Urinary bladder (tissue), 4 donors: ENCODE measurements around the gene PGRMC1. TPM values are rescaled to one million over a fixed set of nuclear protein-coding genes. Genes with fewer than 3 reads are reported as not detected.

ENCODE experiments used
- DNase-seq: peaks from one replicate; pipeline ENCODE4 v3.0.0-alpha.2; 2015; ENCODE audit errors: extremely low spot score
- H3K27ac ChIP-seq: one replicate; pipeline ENCODE4 v1.5.1; 2013; ENCODE audit warnings: low read depth, mild to moderate bottlenecking, moderate library complexity
- H3K36me3 ChIP-seq: one replicate; pipeline ENCODE4 v1.6.1; 2013; ENCODE audit warnings: mild to moderate bottlenecking, moderate library complexity; ENCODE audit not compliant: insufficient read depth
- H3K4me1 ChIP-seq: one replicate; pipeline ENCODE4 v1.6.1; 2013; ENCODE audit warnings: mild to moderate bottlenecking, moderate library complexity; ENCODE audit not compliant: insufficient read depth
- H3K4me3 ChIP-seq: one replicate; pipeline ENCODE4 v1.5.1; 2013; ENCODE audit warnings: low read depth, low read length
- WGBS: extraction: QIAGEN DNeasy Blood & Tissue Kit; methylation state at CpG from one replicate; pipeline ENCODE4 v1.1.7; 2013; 5-methylcytosine and 5-hydroxymethylcytosine counted together
- polyA plus RNA-seq: library from polyadenylated mRNA; stranded (reverse); fragments of 200-250 nt; gene quantifications from one replicate; pipeline ENCODE4 v1.2.3, GENCODE V29; 2013
- total RNA-seq: library from RNA; depleted of rRNA; stranded (reverse); fragments of >200 nt; gene quantifications from one replicate; pipeline ENCODE4 v1.2.3, GENCODE V29; 2014
- donor health status: healthy with polysubstance abuse.
- donor health status: healthy.

PGRMC1 gene
- total and polyA plus RNA-seq, 2 donors = 136 to 179 TPM

GRCh38 chrX:119211649-119212014, 24.5 kb upstream of the PGRMC1 start:
- WGBS = 100% methylated on average over 1 of the region's 1 CpG

GRCh38 chrX:119218198-119218597, 17.9 kb upstream of the PGRMC1 start:
- no peak for DNase-seq
- Histone ChIP-seq H3K4me1 (no peaks in the 10 kb centered on the region), H3K27ac (no peak overlapping the region), H3K36me3 (no peaks in the 10 kb centered on the region), H3K4me3 (no peak overlapping the region)
- 28% methylated on average over 4 of the region's 4 CpGs for WGBS

More at GRCh38 chrX:119211649-119212014, 24.5 kb upstream of the PGRMC1 start:
- H3K36me3 ChIP-seq = no peaks in the 10 kb centered on the region
- no peak for DNase-seq
- H3K27ac ChIP-seq = no peak overlapping the region
- H3K4me1 ChIP-seq = no peaks in the 10 kb centered on the region
- H3K4me3 ChIP-seq = no peak overlapping the region

- H3K4me1 ChIP-seq = no peaks in the 10 kb centered on the region
- H3K36me3 ChIP-seq = no peaks in the 10 kb centered on the region
- DNase-seq = no peak
- H3K27ac ChIP-seq = no peak overlapping the region
- WGBS = 80% methylated on average over 37 of the region's 37 CpGs
- no peak overlapping the region for H3K4me3 ChIP-seq
Measured at GRCh38 chrX:119222932-119223331, 13.2 kb upstream of the PGRMC1 start.

- no peak overlapping the region for H3K4me3 ChIP-seq
- DNase-seq = no peak
- no peaks in the 10 kb centered on the region for H3K36me3 ChIP-seq
- H3K27ac ChIP-seq = no peak overlapping the region
- no peaks in the 10 kb centered on the region for H3K4me1 ChIP-seq
Measured at GRCh38 chrX:119223783-119224182, 12.3 kb upstream of the PGRMC1 start.

- H3K4me3 ChIP-seq = no peak overlapping the region
- DNase-seq = no peak
- no peaks in the 10 kb centered on the region for H3K36me3 ChIP-seq
- H3K4me1 ChIP-seq = no peaks in the 10 kb centered on the region
- 32% methylated on average over 3 of the region's 3 CpGs for WGBS
- H3K27ac ChIP-seq = no peak overlapping the region
Measured at GRCh38 chrX:119226446-119226845, 9.6 kb upstream of the PGRMC1 start.

GRCh38 chrX:119228512-119229252, 7.4 kb upstream of the PGRMC1 start:
- 58% methylated on average over 6 of the region's 6 CpGs for WGBS
- no peak for DNase-seq
- no peaks in the 10 kb centered on the region for H3K36me3 ChIP-seq
- H3K27ac ChIP-seq = no peak overlapping the region
- H3K4me1 ChIP-seq = no peaks in the 10 kb centered on the region
- H3K4me3 ChIP-seq = no peak overlapping the region

- DNase-seq = no peak
- Histone ChIP-seq H3K4me1 (no peaks in the 10 kb centered on the region), H3K36me3 (no peaks in the 10 kb centered on the region), H3K4me3 (no peak overlapping the region), H3K27ac (no peak overlapping the region)
Measured at GRCh38 chrX:119229253-119229615, 6.9 kb upstream of the PGRMC1 start.

- 83% methylated on average over 2 of the region's 2 CpGs for WGBS
- H3K4me3 ChIP-seq = no peak overlapping the region
- H3K4me1 ChIP-seq = no peaks in the 10 kb centered on the region
- no peaks in the 10 kb centered on the region for H3K36me3 ChIP-seq
- no peak for DNase-seq
- no peak overlapping the region for H3K27ac ChIP-seq
Measured at GRCh38 chrX:119230850-119231249, 5.2 kb upstream of the PGRMC1 start.

- 100% methylated on average over 1 of the region's 1 CpG for WGBS
- Histone ChIP-seq H3K4me3 (no peak overlapping the region), H3K36me3 (no peaks in the 10 kb centered on the region), H3K27ac (no peak overlapping the region), H3K4me1 (no peaks in the 10 kb centered on the region)
- no peak for DNase-seq
Measured at GRCh38 chrX:119231936-119232445, 4.1 kb upstream of the PGRMC1 start.

GRCh38 chrX:119235051-119235511, 1.0 kb upstream of the PGRMC1 start:
- DNase-seq = no peak
- no peak overlapping the region for H3K4me3 ChIP-seq
- WGBS = 48% methylated on average over 8 of the region's 8 CpGs

GRCh38 chrX:119236623-119237561, 807 bp downstream of the PGRMC1 start:
- Histone ChIP-seq H3K36me3 (no peaks in the 10 kb centered on the region), H3K27ac (peak overlapping the region; percentile 90), H3K4me1 (no peaks in the 10 kb centered on the region), H3K4me3 (peak overlapping the region; percentile 77)
- no peak for DNase-seq
- under 1% methylated on average over 56 of the region's 58 CpGs for WGBS

More at GRCh38 chrX:119235051-119235511, 1.0 kb upstream of the PGRMC1 start:
- Histone ChIP-seq H3K4me1 (no peaks in the 10 kb centered on the region), H3K27ac (no peak overlapping the region), H3K36me3 (no peaks in the 10 kb centered on the region)

- 34% methylated on average over 6 of the region's 6 CpGs for WGBS
- DNase-seq = no peak
- Histone ChIP-seq H3K36me3 (no peaks in the 10 kb centered on the region), H3K4me3 (peak overlapping the region; percentile 77), H3K4me1 (no peaks in the 10 kb centered on the region), H3K27ac (no peak overlapping the region)
Measured at GRCh38 chrX:119237562-119237942, 1.5 kb downstream of the PGRMC1 start.

- Histone ChIP-seq H3K36me3 (no peaks in the 10 kb centered on the region), H3K27ac (no peak overlapping the region), H3K4me3 (no peak overlapping the region), H3K4me1 (no peaks in the 10 kb centered on the region)
- 66% methylated on average over 3 of the region's 3 CpGs for WGBS
- DNase-seq = no peak
Measured at GRCh38 chrX:119238557-119238956, 2.5 kb downstream of the PGRMC1 start.

- Histone ChIP-seq H3K4me3 (no peak overlapping the region), H3K27ac (no peak overlapping the region), H3K4me1 (no peaks in the 10 kb centered on the region), H3K36me3 (no peaks in the 10 kb centered on the region)
- DNase-seq = no peak
- WGBS = 58% methylated on average over 3 of the region's 3 CpGs
Measured at GRCh38 chrX:119240356-119240755, 4.3 kb downstream of the PGRMC1 start.
